GM12801 (cell line): ENCODE results near the gene PTF1A.

Source experiments
- TF ChIP-seq, protein P1 (sequence below): IDR thresholded peaks from one replicate; pipeline ENCODE4 v1.5.1; 2011; ENCODE audit warnings: control low read depth; ENCODE audit not compliant: insufficient read length; ENCODE audit errors: extremely low read depth

PTF1A gene

DNA sequence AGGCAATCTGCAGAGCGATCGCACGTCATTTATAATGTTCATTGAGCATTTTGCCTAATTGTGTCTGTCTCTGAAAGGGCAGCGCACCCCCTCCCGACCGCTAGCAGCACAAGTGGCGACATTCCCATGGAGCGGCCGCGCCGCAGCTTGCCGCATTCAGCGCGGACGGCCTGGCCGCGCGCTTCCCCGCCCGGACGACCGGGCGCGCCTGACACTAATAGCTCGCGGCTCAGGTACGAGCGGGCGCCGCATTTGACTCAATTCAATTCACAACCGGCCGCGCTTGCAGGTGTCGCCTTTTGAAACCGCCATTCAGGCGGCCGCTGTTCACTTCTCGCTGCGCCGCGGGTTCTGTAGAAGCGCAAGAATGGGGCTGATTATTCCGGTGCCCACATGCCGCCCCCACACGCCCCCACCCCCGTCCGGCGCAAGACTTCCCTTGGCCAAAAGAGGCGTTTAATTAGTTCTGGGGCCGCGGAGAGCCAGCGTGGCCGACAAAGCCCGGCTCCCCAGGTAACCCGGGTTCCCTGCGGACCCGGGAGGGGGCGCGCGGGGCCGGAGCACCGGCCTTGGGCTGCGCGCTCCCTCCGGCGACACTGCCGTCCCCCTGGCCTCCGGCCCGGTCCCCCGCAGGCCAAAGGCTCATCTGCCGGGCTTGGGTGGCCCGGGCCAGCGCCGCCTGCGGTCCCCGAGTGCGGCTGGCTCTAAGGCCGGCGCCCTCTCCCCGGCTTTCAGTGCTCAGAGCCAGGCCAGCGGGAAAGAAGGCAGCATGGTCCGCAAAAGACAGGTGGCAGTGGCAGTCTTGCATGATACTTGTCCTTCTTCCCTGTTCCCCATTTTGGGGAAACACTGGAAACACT, 18.7 kb upstream of the PTF1A start:
- TF ChIP-seq, protein P1, sequence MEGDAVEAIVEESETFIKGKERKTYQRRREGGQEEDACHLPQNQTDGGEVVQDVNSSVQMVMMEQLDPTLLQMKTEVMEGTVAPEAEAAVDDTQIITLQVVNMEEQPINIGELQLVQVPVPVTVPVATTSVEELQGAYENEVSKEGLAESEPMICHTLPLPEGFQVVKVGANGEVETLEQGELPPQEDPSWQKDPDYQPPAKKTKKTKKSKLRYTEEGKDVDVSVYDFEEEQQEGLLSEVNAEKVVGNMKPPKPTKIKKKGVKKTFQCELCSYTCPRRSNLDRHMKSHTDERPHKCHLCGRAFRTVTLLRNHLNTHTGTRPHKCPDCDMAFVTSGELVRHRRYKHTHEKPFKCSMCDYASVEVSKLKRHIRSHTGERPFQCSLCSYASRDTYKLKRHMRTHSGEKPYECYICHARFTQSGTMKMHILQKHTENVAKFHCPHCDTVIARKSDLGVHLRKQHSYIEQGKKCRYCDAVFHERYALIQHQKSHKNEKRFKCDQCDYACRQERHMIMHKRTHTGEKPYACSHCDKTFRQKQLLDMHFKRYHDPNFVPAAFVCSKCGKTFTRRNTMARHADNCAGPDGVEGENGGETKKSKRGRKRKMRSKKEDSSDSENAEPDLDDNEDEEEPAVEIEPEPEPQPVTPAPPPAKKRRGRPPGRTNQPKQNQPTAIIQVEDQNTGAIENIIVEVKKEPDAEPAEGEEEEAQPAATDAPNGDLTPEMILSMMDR, result no peak

DNA sequence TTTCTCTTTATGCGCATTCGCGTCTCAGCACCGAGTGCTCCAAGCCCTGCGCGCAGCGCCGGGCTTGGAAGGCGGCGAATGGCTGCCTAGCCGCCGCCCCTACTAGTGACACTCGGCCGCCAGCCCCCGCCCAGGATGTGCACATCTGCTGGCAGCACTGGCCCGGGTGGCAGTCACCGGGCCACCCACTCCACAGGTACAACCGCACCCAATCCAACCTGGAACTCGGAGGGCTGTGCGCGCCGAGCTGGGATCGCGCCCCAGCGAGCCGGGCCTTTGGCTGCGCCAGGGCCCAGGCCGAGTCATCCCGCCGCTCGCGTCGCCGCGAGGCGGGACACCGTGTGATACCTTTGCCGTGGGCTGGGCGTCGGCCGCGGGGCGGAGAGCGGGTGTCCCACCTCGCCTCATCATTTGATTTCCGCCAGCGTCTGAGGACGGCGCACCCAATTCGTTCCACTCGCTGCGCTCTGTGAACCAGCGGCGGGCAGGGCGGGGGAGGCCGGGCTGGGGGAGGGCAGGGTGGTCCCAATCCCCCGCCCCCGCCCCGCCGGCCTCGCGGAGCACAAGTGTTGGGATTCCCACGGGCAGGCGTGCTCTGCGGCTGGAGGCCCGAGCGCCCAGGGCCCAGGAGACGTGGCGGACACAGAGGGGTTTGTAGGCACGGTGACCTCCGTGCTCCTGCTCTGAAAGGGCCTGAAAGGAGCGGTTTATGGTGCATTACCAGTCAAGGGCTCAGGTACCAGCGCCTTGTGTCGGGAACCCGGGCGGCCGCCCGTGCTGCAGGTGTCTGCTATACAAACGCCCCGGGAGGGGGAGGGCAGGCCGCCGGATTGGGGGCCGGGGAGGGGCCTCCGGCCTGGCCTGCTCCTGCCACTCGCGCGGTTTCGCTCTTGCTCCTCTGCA, 17.8 kb upstream of the PTF1A start:
- TF ChIP-seq, protein P1, result no peak

DNA sequence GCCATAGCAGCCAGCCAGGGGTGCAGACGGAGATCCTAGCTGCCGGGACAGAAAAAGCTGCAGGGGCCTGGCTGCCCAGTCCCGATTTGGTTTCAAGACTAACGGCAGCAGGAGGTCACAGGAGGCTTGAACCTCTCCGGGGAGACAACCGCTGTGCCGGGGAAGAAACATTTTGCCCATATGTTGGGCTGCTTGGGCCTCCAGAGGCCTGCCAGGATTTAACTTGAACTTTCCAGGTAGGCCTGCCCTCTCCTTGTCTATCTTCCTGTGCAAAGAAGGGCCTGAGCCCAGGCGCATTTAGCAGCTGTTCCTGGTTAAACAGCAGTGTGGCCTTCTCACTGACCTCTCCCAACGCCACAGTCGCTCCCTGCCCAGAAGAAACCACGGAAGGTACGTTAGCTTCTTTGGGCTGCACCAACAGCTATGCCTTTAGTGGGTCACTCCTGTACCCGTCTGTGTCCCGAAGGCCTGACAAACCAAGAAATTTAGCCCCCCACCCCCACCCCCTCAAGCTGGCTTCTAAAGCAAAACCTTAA, 17.1 kb upstream of the PTF1A start:
- TF ChIP-seq, protein P1, result no peak

DNA sequence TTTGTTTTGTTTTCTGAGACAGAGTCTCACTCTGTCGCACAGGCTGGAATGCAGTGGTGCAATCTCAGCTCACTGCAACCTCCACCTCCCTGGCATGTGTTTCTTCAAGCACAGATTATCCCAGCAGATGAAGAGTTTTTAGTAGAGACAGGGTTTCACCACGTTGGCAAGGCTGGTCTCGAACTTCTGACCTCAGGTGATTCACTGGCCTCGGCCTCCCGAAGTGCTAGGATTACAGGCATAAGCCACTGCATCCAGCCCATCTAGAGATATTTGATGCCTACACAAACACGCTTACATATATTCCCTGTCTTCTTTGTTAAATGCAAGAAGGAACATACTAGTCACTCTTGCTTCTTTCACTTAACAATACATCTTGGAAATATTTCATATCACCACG, 5.9 kb upstream of the PTF1A start:
- TF ChIP-seq, protein P1, result no peak

DNA sequence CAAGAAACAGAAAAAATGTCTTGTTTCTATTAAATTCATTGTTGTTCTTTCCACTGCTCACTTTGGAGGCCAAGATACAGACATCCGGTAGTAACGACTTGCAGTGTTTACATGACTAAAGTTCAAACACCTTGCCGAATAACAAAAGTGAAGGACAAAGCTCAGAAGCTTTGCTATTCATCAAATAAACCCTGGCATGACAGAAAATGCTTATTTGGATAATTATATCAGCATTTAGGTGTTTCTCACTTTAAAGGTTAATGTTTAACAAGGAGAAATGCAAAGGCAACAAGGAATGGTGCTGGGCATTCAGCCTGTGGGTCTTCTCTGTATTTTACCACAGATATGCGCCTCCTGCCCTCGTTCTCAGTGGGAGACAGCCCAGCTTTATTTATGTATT, 5.4 kb upstream of the PTF1A start:
- TF ChIP-seq, protein P1, result no peak

DNA sequence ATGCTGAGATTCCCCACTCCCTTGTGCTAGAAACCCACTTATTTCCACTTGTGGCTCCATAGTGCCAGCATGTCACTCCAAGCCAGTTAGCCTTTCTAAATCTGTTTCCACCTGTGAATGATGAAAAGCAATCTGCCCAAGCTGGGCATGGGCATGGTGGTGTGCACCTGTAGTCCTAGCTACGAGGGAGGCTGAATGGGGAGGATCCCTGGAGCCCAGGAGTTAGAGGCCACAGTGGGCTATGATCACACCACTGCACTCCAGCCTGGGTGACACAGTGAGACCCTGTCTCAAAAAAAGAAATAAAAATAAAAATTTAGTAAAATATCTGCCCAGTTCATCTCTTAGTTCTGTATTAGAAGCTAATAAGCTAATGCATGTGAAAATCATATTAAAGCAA, 5.0 kb upstream of the PTF1A start:
- TF ChIP-seq, protein P1, result no peak

DNA sequence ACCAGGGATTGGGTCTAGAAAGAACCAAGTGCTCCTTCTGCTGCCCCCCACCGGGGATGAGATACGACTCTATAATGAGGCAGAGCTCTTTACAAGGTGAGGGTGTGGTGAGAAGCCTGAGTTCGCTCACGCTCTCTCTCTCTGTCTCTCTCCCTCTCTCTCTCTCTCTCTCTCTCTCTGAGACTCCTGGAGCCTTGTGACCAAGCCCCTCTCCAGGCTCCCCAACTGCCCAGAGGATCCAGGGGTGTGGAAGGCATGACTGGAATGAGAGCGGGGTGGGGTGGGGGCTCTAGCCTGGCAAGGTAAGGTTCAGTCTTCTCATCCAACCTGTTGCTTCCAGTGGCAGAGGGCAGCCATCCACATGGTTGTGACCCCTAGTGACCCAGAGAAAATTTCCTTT, 3.1 kb upstream of the PTF1A start:
- TF ChIP-seq, protein P1, result no peak
